HepG2 (cell line): Measurements from ENCODE around the gene VWA7. TPM values are rescaled to one million over a fixed set of nuclear protein-coding genes. Genes with fewer than 3 reads are reported as not detected.

ENCODE experiments used
- ARID2 ChIP-seq: sonication (generic); formaldehyde crosslinking; IDR thresholded peaks from 2 replicates; pipeline ENCODE4 v1.8.1; 2022; ENCODE audit warnings: mild to moderate bottlenecking, missing genetic modification reagents, borderline replicate concordance
- CHCHD3 ChIP-seq: sonication (generic); formaldehyde crosslinking; IDR thresholded peaks from 2 replicates; pipeline ENCODE4 v1.8.0; 2022; ENCODE audit warnings: mild to moderate bottlenecking, missing genetic modification reagents, moderate library complexity
- CHD4 ChIP-seq: fragments of 200-600 bp; sonication (generic); IDR thresholded peaks from 2 replicates; pipeline ENCODE4 v1.7.0; 2017; ENCODE audit warnings: mild to moderate bottlenecking, low read length, borderline replicate concordance
- DBP ChIP-seq: sonication (generic); formaldehyde crosslinking; IDR thresholded peaks from 2 replicates; pipeline ENCODE4 v1.4.0; 2020; ENCODE audit warnings: missing genetic modification reagents; ENCODE audit errors: not compliant biosample characterization
- DZIP1 ChIP-seq: sonication (generic); formaldehyde crosslinking; IDR thresholded peaks from 2 replicates; pipeline ENCODE4 v1.5.0; 2020; ENCODE audit warnings: mild to moderate bottlenecking, missing genetic modification reagents
- FOXP1 ChIP-seq, 2 experiments: fragments of 450-650 bp in 1 of 2; IDR thresholded peaks; 2 replicates each; pipeline ENCODE4 v1.6.1; 2017 to 2018; ENCODE audit warnings: antibody characterized with exemption in 1 of 2
- HOXA9 ChIP-seq: sonication (generic); formaldehyde crosslinking; IDR thresholded peaks from 2 replicates; pipeline ENCODE4 v1.8.1; 2022; ENCODE audit warnings: missing genetic modification reagents, mild to moderate bottlenecking, moderate library complexity, borderline replicate concordance
- KMT2B ChIP-seq: IDR thresholded peaks from 2 replicates; pipeline ENCODE4 v1.6.1; 2016; ENCODE audit warnings: missing genetic modification reagents, missing compliant biosample characterization
- MAFG ChIP-seq: sonication (generic); formaldehyde crosslinking; IDR thresholded peaks from 2 replicates; pipeline ENCODE4 v1.5.1; 2020; ENCODE audit warnings: mild to moderate bottlenecking, missing genetic modification reagents
- PHB2 ChIP-seq: fragments of 450-650 bp; IDR thresholded peaks from 2 replicates; pipeline ENCODE4 v1.6.1; 2018; ENCODE audit not compliant: partially characterized antibody
- PITX1 ChIP-seq: sonication (generic); formaldehyde crosslinking; IDR thresholded peaks from 2 replicates; pipeline ENCODE4 v1.5.1; 2020; ENCODE audit warnings: mild to moderate bottlenecking, missing genetic modification reagents
- SIN3A ChIP-seq: IDR thresholded peaks from 2 replicates; pipeline ENCODE4 v1.6.1; 2011; ENCODE audit warnings: low read depth, mild to moderate bottlenecking, control low read depth, low read length, borderline replicate concordance
- SIN3B ChIP-seq: fragments of 150-350 bp; IDR thresholded peaks from 2 replicates; pipeline ENCODE4 v1.6.1; 2014; ENCODE audit warnings: low read length
- SMAD1 ChIP-seq: sonication (generic); formaldehyde crosslinking; IDR thresholded peaks from 2 replicates; pipeline ENCODE4 v1.4.0; 2020; ENCODE audit warnings: missing genetic modification reagents, low read depth, mild to moderate bottlenecking, borderline replicate concordance
- XBP1 ChIP-seq: sonication (generic); formaldehyde crosslinking; IDR thresholded peaks from 2 replicates; pipeline ENCODE4 v1.5.0; 2020; ENCODE audit warnings: missing genetic modification reagents
- ZNF331 ChIP-seq: sonication (generic); formaldehyde crosslinking; IDR thresholded peaks from 2 replicates; pipeline ENCODE4 v1.4.0; 2020; ENCODE audit warnings: missing genetic modification reagents
- ZNF343 ChIP-seq: sonication (generic); formaldehyde crosslinking; IDR thresholded peaks from 2 replicates; pipeline ENCODE4 v1.4.0; 2020; ENCODE audit warnings: mild to moderate bottlenecking, missing genetic modification reagents
- ZNF501 ChIP-seq: sonication (generic); formaldehyde crosslinking; IDR thresholded peaks from 2 replicates; pipeline ENCODE4 v1.5.1; 2020; ENCODE audit warnings: mild to moderate bottlenecking, moderate library complexity, missing genetic modification reagents
- ZNF543 ChIP-seq: sonication (generic); formaldehyde crosslinking; IDR thresholded peaks from 2 replicates; pipeline ENCODE4 v1.4.0; 2020; ENCODE audit warnings: mild to moderate bottlenecking, missing genetic modification reagents
- ZNF552 ChIP-seq: sonication (generic); formaldehyde crosslinking; IDR thresholded peaks from 2 replicates; pipeline ENCODE4 v1.9.0; 2022; ENCODE audit warnings: missing genetic modification reagents, mild to moderate bottlenecking, borderline replicate concordance
- ZNF572 ChIP-seq: sonication (generic); formaldehyde crosslinking; IDR thresholded peaks from 2 replicates; pipeline ENCODE4 v1.5.1; 2020; ENCODE audit warnings: mild to moderate bottlenecking, missing genetic modification reagents
- ZNF710 ChIP-seq: sonication (generic); formaldehyde crosslinking; IDR thresholded peaks from 2 replicates; pipeline ENCODE4 v1.5.0; 2020; ENCODE audit warnings: mild to moderate bottlenecking, missing genetic modification reagents, borderline replicate concordance
- polyA plus RNA-seq, 8 experiments: library from polyadenylated mRNA; depleted of rRNA in 3 of 8; stranded (reverse) in 7 of 8; unstranded in 1 of 8; fragments of >200 nt; fragmentation: Illumina TruSeq in 4 of 8; extraction: Trizol in 4 of 8; gene quantifications; 2 replicates each; pipeline versions ENCODE4 v1.2.1 to v1.2.3, GENCODE V29; 2011 to 2016; ENCODE audit warnings: low read depth in 4 of 8, missing spikeins in 1 of 8, mixed read lengths in 1 of 8; ENCODE audit not compliant: insufficient read depth in 1 of 8
- total RNA-seq, 5 experiments: library from RNA; depleted of rRNA; stranded (reverse); fragments of >200 nt; fragmentation: Illumina TruSeq; extraction: Trizol; gene quantifications; 2 replicates each; pipeline ENCODE4 v1.2.3, GENCODE V29; 2016; ENCODE audit warnings: low read depth in 1 of 5

Gene VWA7
- total and polyA plus RNA-seq, 2 of the 13 experiments (the other 11 are each of a cell fraction or from before 2014, with no cell fraction given), result 0.86 to 3.3 TPM

GRCh38 chr6:31736021-31736767 is 40.9 kb downstream of the VWA7 start, which contains the start of gene CLIC1 (continued):
- peak; percentile 84 for TF ChIP-seq ZNF331 (CRISPR knock-in tag)
- no peak for TF ChIP-seq XBP1
- TF ChIP-seq SIN3B, result peak; percentile 38; the same call in 1 of the 2 replicates
- TF ChIP-seq PHB2, result no peak
- no peak for TF ChIP-seq DBP
- 0 out of 2 replicates have a peak, but pooled peaks have one; percentile 65 for TF ChIP-seq ZNF543 (CRISPR knock-in tag)
- TF ChIP-seq ZNF710 (CRISPR knock-in tag), result 0 out of 2 replicates have a peak, but pooled peaks have one; percentile 15
- TF ChIP-seq DZIP1 (CRISPR knock-in tag), result peak; percentile 94
- peak; percentile 16; the same call in 1 of the 2 replicates for TF ChIP-seq ARID2 (CRISPR knock-in tag)
- TF ChIP-seq MAFG (CRISPR knock-in tag), result no peak
- no peak; the same call in 1 of the 2 replicates for TF ChIP-seq SMAD1 (CRISPR knock-in tag)
- TF ChIP-seq CHCHD3, result no peak
- 0 out of 2 replicates have a peak, but pooled peaks have one; percentile 61 for TF ChIP-seq ZNF501
- TF ChIP-seq SIN3A, result peak; percentile 87; the same call in 1 of the 2 replicates
- peak; percentile 55; the same call in 1 of the 2 replicates for TF ChIP-seq KMT2B (CRISPR knock-in tag)
- peak; percentile 49; the same call in 1 of the 2 replicates for TF ChIP-seq ZNF552 (CRISPR knock-in tag)
- TF ChIP-seq FOXP1 (IDR thresholded peaks at IDR 0.05), result no peak
- peak; percentile 31; the same call in 1 of the 2 replicates for TF ChIP-seq FOXP1 (CRISPR knock-in tag; IDR thresholded peaks at IDR 0.05)
- no peak for TF ChIP-seq CHD4
- peak; percentile 72 for TF ChIP-seq PITX1
- TF ChIP-seq ZNF572 (CRISPR knock-in tag), result no peak
- TF ChIP-seq ZNF343 (CRISPR knock-in tag), result peak; percentile 45; the same call in 1 of the 2 replicates
- TF ChIP-seq HOXA9 (CRISPR knock-in tag), result 0 out of 2 replicates have a peak, but pooled peaks have one; percentile 72
